H1 (cell line): Measurements from ENCODE around the gene SLC2A3.

Experiments used
- BCL11A ChIP-seq, 2 experiments: IDR thresholded peaks; one replicate each; pipeline ENCODE4 v1.6.1; 2011; ENCODE audit warnings: low read depth in 2 of 2, low read length in 2 of 2, mild to moderate bottlenecking in 2 of 2
- EP300 ChIP-seq, 2 experiments: IDR thresholded peaks; 1 replicate in 1 of 2; 2 replicates in 1 of 2; pipeline ENCODE4 v1.6.1; 2011 to 2012; ENCODE audit warnings: low read depth in 2 of 2, low read length in 2 of 2, mild to moderate bottlenecking in 2 of 2, borderline replicate concordance in 1 of 2, inconsistent platforms in 1 of 2, moderate library complexity in 1 of 2
- GABPA ChIP-seq: IDR thresholded peaks from 2 replicates; pipeline ENCODE4 v1.6.1; 2011; ENCODE audit warnings: mild to moderate bottlenecking, low read length, moderate library complexity, borderline replicate concordance; ENCODE audit not compliant: insufficient read depth
- GTF2F1 ChIP-seq: IDR thresholded peaks from 2 replicates; pipeline ENCODE4 v1.6.1; 2012; ENCODE audit warnings: low read depth, low read length, improper control_type of control experiment, borderline replicate concordance
- HDAC2 ChIP-seq, 2 experiments: fragments of 300-600 bp in 1 of 2; sonication (generic) in 1 of 2; IDR thresholded peaks; 2 replicates each; pipeline ENCODE4 v1.6.1; 2011 to 2012; ENCODE audit warnings: low read depth in 2 of 2, low read length in 2 of 2, mild to moderate bottlenecking in 2 of 2, moderate library complexity in 2 of 2, borderline replicate concordance in 1 of 2, inconsistent platforms in 1 of 2
- JUN ChIP-seq: IDR thresholded peaks from 2 replicates; pipeline ENCODE4 v1.6.1; 2011; ENCODE audit warnings: low read depth, mild to moderate bottlenecking, improper control_type of control experiment, low read length
- POLR2A ChIP-seq, 2 experiments: IDR thresholded peaks; 1 replicate in 1 of 2; 2 replicates in 1 of 2; pipeline ENCODE4 v1.6.1; 2011; ENCODE audit warnings: low read depth in 2 of 2, low read length in 2 of 2, mild to moderate bottlenecking in 2 of 2; ENCODE audit errors: control extremely low read depth in 1 of 2
- POLR2AphosphoS5 ChIP-seq: IDR thresholded peaks from 2 replicates; pipeline ENCODE4 v1.6.1; 2011; ENCODE audit warnings: low read depth, low read length
- RFX5 ChIP-seq: IDR thresholded peaks from 2 replicates; pipeline ENCODE4 v1.6.1; 2011; ENCODE audit warnings: low read depth, low read length, improper control_type of control experiment, borderline replicate concordance
- SRF ChIP-seq: IDR thresholded peaks from 2 replicates; pipeline ENCODE4 v1.6.1; 2011; ENCODE audit warnings: mild to moderate bottlenecking, low read depth, low read length, moderate library complexity
- TCF12 ChIP-seq: IDR thresholded peaks from 2 replicates; pipeline ENCODE4 v1.6.1; 2011; ENCODE audit warnings: low read depth, mild to moderate bottlenecking, low read length
- YY1 ChIP-seq: IDR thresholded peaks from 2 replicates; pipeline ENCODE4 v1.6.1; 2011; ENCODE audit warnings: low read depth, mild to moderate bottlenecking, low read length
- ZNF274 ChIP-seq: IDR thresholded peaks from 2 replicates; pipeline ENCODE4 v1.7.0; 2012; ENCODE audit warnings: low read length, borderline replicate concordance; ENCODE audit errors: extremely low read depth
- TF ChIP-seq, protein P1 (sequence below), 3 experiments: IDR thresholded peaks; 1 replicate in 2 of 3; 2 replicates in 1 of 3; pipeline versions ENCODE4 v1.5.1 to v1.6.1; 2011; ENCODE audit warnings: low read length in 3 of 3, mild to moderate bottlenecking in 3 of 3, inconsistent platforms in 2 of 3, low read depth in 1 of 3, moderate library complexity in 1 of 3; ENCODE audit not compliant: insufficient read depth in 1 of 3; ENCODE audit errors: control extremely low read depth in 1 of 3

DNA sequence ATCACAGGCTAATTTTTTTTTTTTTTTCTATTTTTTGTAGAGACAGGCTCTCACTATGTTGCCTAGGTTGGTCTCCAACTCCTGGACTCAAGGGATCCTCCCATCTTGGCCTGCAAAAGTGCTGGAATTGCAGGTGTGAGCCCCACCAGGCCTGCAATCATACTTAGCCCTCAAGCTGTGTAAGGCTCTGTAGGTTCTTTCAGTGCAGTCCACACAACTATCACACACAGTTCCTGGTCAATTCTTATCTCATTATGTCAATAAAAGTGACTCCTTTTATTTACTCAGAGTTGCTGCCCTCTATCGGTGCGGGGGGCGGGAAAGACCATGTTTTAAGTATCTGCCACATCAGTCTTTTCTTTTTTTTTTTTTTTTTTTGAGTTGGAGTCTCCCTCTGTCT, 29.0 kb downstream of the SLC2A3 start:
- TF ChIP-seq TCF12 (no peak), POLR2A (IDR thresholded peaks at IDR 0.05; ENCODE audit: control extremely low read depth in 1 of 2, low read depth in 2 of 2, low read length in 2 of 2) (no peak), HDAC2 (IDR thresholded peaks at IDR 0.05; ENCODE audit: borderline replicate concordance in 1 of 2, low read depth in 2 of 2, low read length in 2 of 2) (no peak), GABPA (no peak), GTF2F1 (no peak), YY1 (no peak), SRF (no peak), ZNF274 (no peak), POLR2AphosphoS5 (no peak), EP300 (IDR thresholded peaks at IDR 0.05; ENCODE audit: borderline replicate concordance in 1 of 2, low read depth in 2 of 2, low read length in 2 of 2) (no peak), BCL11A (IDR thresholded peaks at IDR 0.05; ENCODE audit: low read depth in 2 of 2, low read length in 2 of 2) (no peak), JUN (no peak), RFX5 (no peak)
- TF ChIP-seq, protein P1, sequence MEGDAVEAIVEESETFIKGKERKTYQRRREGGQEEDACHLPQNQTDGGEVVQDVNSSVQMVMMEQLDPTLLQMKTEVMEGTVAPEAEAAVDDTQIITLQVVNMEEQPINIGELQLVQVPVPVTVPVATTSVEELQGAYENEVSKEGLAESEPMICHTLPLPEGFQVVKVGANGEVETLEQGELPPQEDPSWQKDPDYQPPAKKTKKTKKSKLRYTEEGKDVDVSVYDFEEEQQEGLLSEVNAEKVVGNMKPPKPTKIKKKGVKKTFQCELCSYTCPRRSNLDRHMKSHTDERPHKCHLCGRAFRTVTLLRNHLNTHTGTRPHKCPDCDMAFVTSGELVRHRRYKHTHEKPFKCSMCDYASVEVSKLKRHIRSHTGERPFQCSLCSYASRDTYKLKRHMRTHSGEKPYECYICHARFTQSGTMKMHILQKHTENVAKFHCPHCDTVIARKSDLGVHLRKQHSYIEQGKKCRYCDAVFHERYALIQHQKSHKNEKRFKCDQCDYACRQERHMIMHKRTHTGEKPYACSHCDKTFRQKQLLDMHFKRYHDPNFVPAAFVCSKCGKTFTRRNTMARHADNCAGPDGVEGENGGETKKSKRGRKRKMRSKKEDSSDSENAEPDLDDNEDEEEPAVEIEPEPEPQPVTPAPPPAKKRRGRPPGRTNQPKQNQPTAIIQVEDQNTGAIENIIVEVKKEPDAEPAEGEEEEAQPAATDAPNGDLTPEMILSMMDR (IDR thresholded peaks at IDR 0.05; ENCODE audit: control extremely low read depth in 1 of 3, insufficient read depth in 1 of 3, low read depth in 1 of 3, low read length in 3 of 3): peak in 2 of 3 experiments; percentile 34 to 49; a peak in 3 of 4 replicates
